HepG2 (cell line): ENCODE data around the gene PPP2R5B.

Source experiments
- CTCF ChIP-seq: sonication (generic); formaldehyde crosslinking; IDR thresholded peaks from 2 replicates; pipeline ENCODE4 v1.5.0; 2020; ENCODE audit warnings: mild to moderate bottlenecking, missing genetic modification reagents, moderate library complexity
- PHF8 ChIP-seq: sonication (generic); formaldehyde crosslinking; IDR thresholded peaks from 2 replicates; pipeline ENCODE4 v1.5.0; 2020; ENCODE audit warnings: missing genetic modification reagents
- ZFP36L1 ChIP-seq: sonication (generic); formaldehyde crosslinking; IDR thresholded peaks from 2 replicates; pipeline ENCODE4 v1.8.0; 2022; ENCODE audit warnings: mild to moderate bottlenecking, missing genetic modification reagents, moderate library complexity
- ZNF7 ChIP-seq: IDR thresholded peaks from 2 replicates; pipeline ENCODE4 v1.6.1; 2016; ENCODE audit warnings: missing biosample characterization, missing genetic modification reagents

GRCh38 chr11:64885367-64886286 lies 38.9 kb upstream of the PPP2R5B start:
- no peak for TF ChIP-seq PHF8 (CRISPR knock-in tag)
- no peak for TF ChIP-seq CTCF (CRISPR knock-in tag)
- no peak for TF ChIP-seq ZFP36L1 (CRISPR knock-in tag)
- no peak for TF ChIP-seq ZNF7 (CRISPR knock-in tag)
